HepG2 (cell line): ENCODE results near the gene SYS1. TPM values are rescaled to one million over a fixed set of nuclear protein-coding genes. Genes with fewer than 3 reads are reported as not detected.

Experiments
- BRCA1 ChIP-seq: sonication (generic); formaldehyde crosslinking; IDR thresholded peaks from 2 replicates; pipeline ENCODE4 v1.4.0; 2020; ENCODE audit warnings: missing genetic modification reagents
- HDAC1 ChIP-seq: sonication (generic); formaldehyde crosslinking; IDR thresholded peaks from 2 replicates; pipeline ENCODE4 v1.5.1; 2020; ENCODE audit warnings: mild to moderate bottlenecking, missing genetic modification reagents
- MBNL3 ChIP-seq: fragments of 250-450 bp; sonication (Bioruptor Pico); conservative IDR thresholded peaks from 2 replicates; pipeline ENCODE4 v1.8.0; 2022; ENCODE audit warnings: mild to moderate bottlenecking, inconsistent platforms
- MEIS2 ChIP-seq: sonication (generic); formaldehyde crosslinking; IDR thresholded peaks from 2 replicates; pipeline ENCODE4 v1.9.0; 2021; ENCODE audit warnings: mild to moderate bottlenecking, missing genetic modification reagents
- NR2F6 ChIP-seq, 2 experiments: IDR thresholded peaks; 2 replicates each; pipeline ENCODE4 v1.6.1; 2016; ENCODE audit warnings: antibody characterized with exemption in 1 of 2, mild to moderate bottlenecking in 1 of 2
- SMC3 ChIP-seq: IDR thresholded peaks from 2 replicates; pipeline ENCODE4 v1.6.1; 2011; ENCODE audit warnings: low read length, improper control_type of control experiment
- ZNF317 ChIP-seq: sonication (generic); formaldehyde crosslinking; IDR thresholded peaks from 2 replicates; pipeline ENCODE4 v1.5.0; 2020; ENCODE audit warnings: mild to moderate bottlenecking, missing genetic modification reagents
- ZNF468 ChIP-seq: sonication (generic); formaldehyde crosslinking; IDR thresholded peaks from 2 replicates; pipeline ENCODE4 v1.8.0; 2022; ENCODE audit warnings: mild to moderate bottlenecking, moderate library complexity, missing genetic modification reagents
- ZNF678 ChIP-seq: sonication (generic); formaldehyde crosslinking; IDR thresholded peaks from 2 replicates; pipeline ENCODE4 v1.4.0; 2020; ENCODE audit warnings: mild to moderate bottlenecking, missing genetic modification reagents
- polyA plus RNA-seq, 8 experiments: library from polyadenylated mRNA; depleted of rRNA in 3 of 8; stranded (reverse) in 7 of 8; unstranded in 1 of 8; fragments of >200 nt; fragmentation: Illumina TruSeq in 4 of 8; extraction: Trizol in 4 of 8; gene quantifications; 2 replicates each; pipeline versions ENCODE4 v1.2.1 to v1.2.3, GENCODE V29; 2011 to 2016; ENCODE audit warnings: low read depth in 4 of 8, missing spikeins in 1 of 8, mixed read lengths in 1 of 8; ENCODE audit not compliant: insufficient read depth in 1 of 8
- total RNA-seq, 5 experiments: library from RNA; depleted of rRNA; stranded (reverse); fragments of >200 nt; fragmentation: Illumina TruSeq; extraction: Trizol; gene quantifications; 2 replicates each; pipeline ENCODE4 v1.2.3, GENCODE V29; 2016; ENCODE audit warnings: low read depth in 1 of 5
- TF ChIP-seq, protein P1 (sequence below): sonication (generic); formaldehyde crosslinking; IDR thresholded peaks from 2 replicates; pipeline ENCODE4 v1.5.0; 2020; ENCODE audit warnings: missing genetic modification reagents
- TF ChIP-seq, protein P2 (sequence below): sonication (generic); formaldehyde crosslinking; conservative IDR thresholded peaks from 2 replicates; pipeline ENCODE4 v1.8.0; 2022; ENCODE audit warnings: low read depth, missing genetic modification reagents
- TF ChIP-seq, protein P3 (sequence below): sonication (generic); formaldehyde crosslinking; IDR thresholded peaks from 2 replicates; pipeline ENCODE4 v1.4.0; 2020; ENCODE audit warnings: mild to moderate bottlenecking, missing genetic modification reagents
- TF ChIP-seq, protein P4 (sequence below): sonication (generic); formaldehyde crosslinking; IDR thresholded peaks from 2 replicates; pipeline ENCODE4 v1.5.0; 2020; ENCODE audit warnings: missing genetic modification reagents
- TF ChIP-seq, protein P5 (sequence below): IDR thresholded peaks from 2 replicates; pipeline ENCODE4 v1.6.1; 2018; ENCODE audit warnings: missing genetic modification reagents
- TF ChIP-seq, protein P6 (sequence below): IDR thresholded peaks from 2 replicates; pipeline ENCODE4 v1.6.1; 2016; ENCODE audit warnings: missing compliant biosample characterization, missing genetic modification reagents, borderline replicate concordance
- TF ChIP-seq, protein P7 (sequence below), 2 experiments: sonication (generic) in 1 of 2; formaldehyde crosslinking in 1 of 2; IDR thresholded peaks; 2 replicates each; pipeline versions ENCODE4 v1.5.1 to v1.6.1; 2011 to 2020; ENCODE audit warnings: borderline replicate concordance in 1 of 2, low read depth in 1 of 2, low read length in 1 of 2, mild to moderate bottlenecking in 1 of 2, missing genetic modification reagents in 1 of 2, moderate library complexity in 1 of 2
- TF ChIP-seq, protein P8 (sequence below): sonication (generic); formaldehyde crosslinking; IDR thresholded peaks from 2 replicates; pipeline ENCODE4 v1.4.0; 2020; ENCODE audit warnings: missing genetic modification reagents

Gene SYS1
- total and polyA plus RNA-seq, 2 of the 13 experiments (the other 11 are each of a cell fraction or from before 2014, with no cell fraction given): 38.3 to 65.6 TPM

DNA sequence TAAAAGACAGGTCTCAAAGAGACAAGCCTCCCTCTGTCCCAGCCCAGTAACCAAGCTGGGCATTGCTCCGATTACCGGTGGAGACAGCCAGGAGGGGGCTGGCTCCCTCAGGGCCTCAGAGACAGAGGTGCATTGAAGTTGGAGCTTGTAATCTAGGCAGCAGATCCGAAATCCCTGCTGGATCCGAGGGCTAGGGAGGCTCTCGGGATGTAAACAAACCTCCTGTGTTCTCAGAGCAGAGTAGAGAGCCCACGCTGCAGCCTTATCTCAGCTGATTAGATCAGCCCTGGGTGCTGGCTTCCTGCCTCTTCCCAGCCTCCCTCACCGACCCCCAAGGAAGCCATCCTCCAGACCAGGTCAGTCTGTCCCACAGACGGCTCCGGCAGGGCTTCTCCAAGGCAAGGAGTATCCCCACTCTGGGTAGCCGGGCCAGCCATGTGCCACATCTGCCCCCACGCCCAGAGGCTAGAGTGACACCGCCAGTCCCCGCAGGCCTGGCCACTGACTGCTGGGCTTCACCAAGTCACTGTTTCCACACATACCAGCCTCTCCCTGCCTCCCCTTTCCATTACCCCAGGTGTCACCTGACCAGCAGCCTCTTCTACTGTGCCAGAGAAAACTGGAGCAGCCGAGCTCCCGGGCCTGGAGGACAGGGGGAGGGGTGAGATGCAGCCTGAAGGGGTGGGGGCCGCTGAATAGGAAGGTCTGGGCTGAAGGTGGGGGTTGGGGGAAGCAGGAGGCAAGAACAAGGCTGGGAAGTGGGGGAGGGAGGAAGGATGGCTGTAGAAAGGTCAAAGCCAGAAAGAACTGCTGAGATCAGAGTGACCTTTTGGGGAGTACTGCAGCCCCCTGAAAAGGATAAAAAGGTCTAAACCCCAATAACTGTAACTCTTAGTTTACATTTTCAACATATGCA, 20.8 kb upstream of the SYS1 start (continued):
- TF ChIP-seq MBNL3 (CRISPR knock-in tag) (no peak), HDAC1 (peak; percentile 16; the same call in 1 of the 2 replicates), MEIS2 (CRISPR knock-in tag) (peak; percentile 75), BRCA1 (CRISPR knock-in tag) (no peak), ZNF317 (CRISPR knock-in tag) (peak; percentile 58), SMC3 (no peak), ZNF678 (no peak), ZNF468 (no peak; the same call in 1 of the 2 replicates), NR2F6 (IDR thresholded peaks at IDR 0.05) (no peak; the same call in none of the 2 replicates), NR2F6 (CRISPR knock-in tag; IDR thresholded peaks at IDR 0.05) (peak; percentile 50; the same call in 1 of the 2 replicates)
- TF ChIP-seq, protein P1, sequence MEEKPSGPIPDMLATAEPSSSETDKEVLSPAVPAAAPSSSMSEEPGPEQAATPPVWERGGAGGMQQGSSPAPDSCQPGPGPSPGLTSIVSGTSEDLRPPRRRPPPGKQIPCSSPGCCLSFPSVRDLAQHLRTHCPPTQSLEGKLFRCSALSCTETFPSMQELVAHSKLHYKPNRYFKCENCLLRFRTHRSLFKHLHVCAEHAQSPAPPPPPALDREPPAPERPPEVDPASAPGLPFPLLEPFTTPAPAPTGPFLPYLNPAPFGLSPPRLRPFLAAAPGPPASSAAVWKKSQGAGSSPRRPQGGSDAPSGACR: no peak
- TF ChIP-seq, protein P2, sequence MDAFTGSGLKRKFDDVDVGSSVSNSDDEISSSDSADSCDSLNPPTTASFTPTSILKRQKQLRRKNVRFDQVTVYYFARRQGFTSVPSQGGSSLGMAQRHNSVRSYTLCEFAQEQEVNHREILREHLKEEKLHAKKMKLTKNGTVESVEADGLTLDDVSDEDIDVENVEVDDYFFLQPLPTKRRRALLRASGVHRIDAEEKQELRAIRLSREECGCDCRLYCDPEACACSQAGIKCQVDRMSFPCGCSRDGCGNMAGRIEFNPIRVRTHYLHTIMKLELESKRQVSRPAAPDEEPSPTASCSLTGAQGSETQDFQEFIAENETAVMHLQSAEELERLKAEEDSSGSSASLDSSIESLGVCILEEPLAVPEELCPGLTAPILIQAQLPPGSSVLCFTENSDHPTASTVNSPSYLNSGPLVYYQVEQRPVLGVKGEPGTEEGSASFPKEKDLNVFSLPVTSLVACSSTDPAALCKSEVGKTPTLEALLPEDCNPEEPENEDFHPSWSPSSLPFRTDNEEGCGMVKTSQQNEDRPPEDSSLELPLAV: no peak
- TF ChIP-seq, protein P3, sequence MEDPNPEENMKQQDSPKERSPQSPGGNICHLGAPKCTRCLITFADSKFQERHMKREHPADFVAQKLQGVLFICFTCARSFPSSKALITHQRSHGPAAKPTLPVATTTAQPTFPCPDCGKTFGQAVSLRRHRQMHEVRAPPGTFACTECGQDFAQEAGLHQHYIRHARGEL (CRISPR knock-in tag): no peak
- TF ChIP-seq, protein P4, sequence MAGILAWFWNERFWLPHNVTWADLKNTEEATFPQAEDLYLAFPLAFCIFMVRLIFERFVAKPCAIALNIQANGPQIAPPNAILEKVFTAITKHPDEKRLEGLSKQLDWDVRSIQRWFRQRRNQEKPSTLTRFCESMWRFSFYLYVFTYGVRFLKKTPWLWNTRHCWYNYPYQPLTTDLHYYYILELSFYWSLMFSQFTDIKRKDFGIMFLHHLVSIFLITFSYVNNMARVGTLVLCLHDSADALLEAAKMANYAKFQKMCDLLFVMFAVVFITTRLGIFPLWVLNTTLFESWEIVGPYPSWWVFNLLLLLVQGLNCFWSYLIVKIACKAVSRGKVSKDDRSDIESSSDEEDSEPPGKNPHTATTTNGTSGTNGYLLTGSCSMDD (CRISPR knock-in tag): no peak
- TF ChIP-seq, protein P5, sequence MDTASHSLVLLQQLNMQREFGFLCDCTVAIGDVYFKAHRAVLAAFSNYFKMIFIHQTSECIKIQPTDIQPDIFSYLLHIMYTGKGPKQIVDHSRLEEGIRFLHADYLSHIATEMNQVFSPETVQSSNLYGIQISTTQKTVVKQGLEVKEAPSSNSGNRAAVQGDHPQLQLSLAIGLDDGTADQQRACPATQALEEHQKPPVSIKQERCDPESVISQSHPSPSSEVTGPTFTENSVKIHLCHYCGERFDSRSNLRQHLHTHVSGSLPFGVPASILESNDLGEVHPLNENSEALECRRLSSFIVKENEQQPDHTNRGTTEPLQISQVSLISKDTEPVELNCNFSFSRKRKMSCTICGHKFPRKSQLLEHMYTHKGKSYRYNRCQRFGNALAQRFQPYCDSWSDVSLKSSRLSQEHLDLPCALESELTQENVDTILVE (CRISPR knock-in tag): no peak
- TF ChIP-seq, protein P6, sequence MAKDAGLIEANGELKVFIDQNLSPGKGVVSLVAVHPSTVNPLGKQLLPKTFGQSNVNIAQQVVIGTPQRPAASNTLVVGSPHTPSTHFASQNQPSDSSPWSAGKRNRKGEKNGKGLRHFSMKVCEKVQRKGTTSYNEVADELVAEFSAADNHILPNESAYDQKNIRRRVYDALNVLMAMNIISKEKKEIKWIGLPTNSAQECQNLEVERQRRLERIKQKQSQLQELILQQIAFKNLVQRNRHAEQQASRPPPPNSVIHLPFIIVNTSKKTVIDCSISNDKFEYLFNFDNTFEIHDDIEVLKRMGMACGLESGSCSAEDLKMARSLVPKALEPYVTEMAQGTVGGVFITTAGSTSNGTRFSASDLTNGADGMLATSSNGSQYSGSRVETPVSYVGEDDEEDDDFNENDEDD (CRISPR knock-in tag): no peak
- TF ChIP-seq, protein P7, sequence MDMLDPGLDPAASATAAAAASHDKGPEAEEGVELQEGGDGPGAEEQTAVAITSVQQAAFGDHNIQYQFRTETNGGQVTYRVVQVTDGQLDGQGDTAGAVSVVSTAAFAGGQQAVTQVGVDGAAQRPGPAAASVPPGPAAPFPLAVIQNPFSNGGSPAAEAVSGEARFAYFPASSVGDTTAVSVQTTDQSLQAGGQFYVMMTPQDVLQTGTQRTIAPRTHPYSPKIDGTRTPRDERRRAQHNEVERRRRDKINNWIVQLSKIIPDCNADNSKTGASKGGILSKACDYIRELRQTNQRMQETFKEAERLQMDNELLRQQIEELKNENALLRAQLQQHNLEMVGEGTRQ (IDR thresholded peaks at IDR 0.05; ENCODE audit: low read depth, low read length): 0 out of 2 replicates have a peak, but pooled peaks have one; percentile 25
- TF ChIP-seq, protein P7 (CRISPR knock-in tag; IDR thresholded peaks at IDR 0.05; ENCODE audit: borderline replicate concordance): peak; percentile 70; the same call in 1 of the 2 replicates
- TF ChIP-seq, protein P8, sequence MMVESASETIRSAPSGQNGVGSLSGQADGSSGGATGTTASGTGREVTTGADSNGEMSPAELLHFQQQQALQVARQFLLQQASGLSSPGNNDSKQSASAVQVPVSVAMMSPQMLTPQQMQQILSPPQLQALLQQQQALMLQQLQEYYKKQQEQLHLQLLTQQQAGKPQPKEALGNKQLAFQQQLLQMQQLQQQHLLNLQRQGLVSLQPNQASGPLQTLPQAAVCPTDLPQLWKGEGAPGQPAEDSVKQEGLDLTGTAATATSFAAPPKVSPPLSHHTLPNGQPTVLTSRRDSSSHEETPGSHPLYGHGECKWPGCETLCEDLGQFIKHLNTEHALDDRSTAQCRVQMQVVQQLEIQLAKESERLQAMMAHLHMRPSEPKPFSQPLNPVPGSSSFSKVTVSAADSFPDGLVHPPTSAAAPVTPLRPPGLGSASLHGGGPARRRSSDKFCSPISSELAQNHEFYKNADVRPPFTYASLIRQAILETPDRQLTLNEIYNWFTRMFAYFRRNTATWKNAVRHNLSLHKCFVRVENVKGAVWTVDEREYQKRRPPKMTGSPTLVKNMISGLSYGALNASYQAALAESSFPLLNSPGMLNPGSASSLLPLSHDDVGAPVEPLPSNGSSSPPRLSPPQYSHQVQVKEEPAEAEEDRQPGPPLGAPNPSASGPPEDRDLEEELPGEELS (CRISPR knock-in tag): peak; percentile 86
